Gastroesophageal sphincter (tissue), 3 donors: Measurements from ENCODE around the gene ACTL6A.

Experiments used
- CTCF ChIP-seq, 4 experiments: fragments of 200-600 bp in 2 of 4; fragments of 450-650 bp in 2 of 4; sonication (generic) in 1 of 4; IDR thresholded peaks; one replicate each; pipeline ENCODE4 v1.5.1; 2017 to 2019; ENCODE audit warnings: antibody characterized with exemption in 4 of 4, mild to moderate bottlenecking in 2 of 4, moderate library complexity in 2 of 4
- EP300 ChIP-seq: sonication (generic); formaldehyde crosslinking; IDR thresholded peaks from one replicate; pipeline ENCODE4 v1.6.1; 2017; ENCODE audit warnings: antibody characterized with exemption, mild to moderate bottlenecking
- POLR2A ChIP-seq, 2 donors: fragments of 450-650 bp; IDR thresholded peaks; one replicate each; pipeline ENCODE4 v1.6.1; 2017; ENCODE audit warnings: antibody characterized with exemption in 2 of 2, mild to moderate bottlenecking in 2 of 2, moderate library complexity in 1 of 2

DNA sequence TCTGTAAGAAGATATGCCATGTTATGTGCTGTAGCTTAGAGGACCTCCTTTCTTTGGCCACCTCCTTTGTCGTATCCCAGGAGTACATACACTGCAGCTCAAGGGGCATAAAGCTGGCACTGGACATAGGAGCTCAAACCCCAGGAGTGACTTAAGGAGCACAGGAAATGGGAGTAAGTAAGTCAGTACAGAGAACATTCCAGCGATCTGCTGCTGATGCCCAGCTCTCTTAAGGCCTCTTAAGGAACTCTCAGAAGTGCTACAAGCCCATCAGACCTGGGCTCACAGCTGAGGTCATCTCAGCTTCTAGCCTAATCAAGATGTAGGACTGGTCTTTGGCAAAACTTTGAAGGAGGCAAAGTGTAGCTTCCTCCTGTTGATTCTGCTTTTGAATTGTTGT, 21.6 kb upstream of the ACTL6A start:
- TF ChIP-seq CTCF (IDR thresholded peaks at IDR 0.05) (no peak), POLR2A (IDR thresholded peaks at IDR 0.05) (no peak), EP300 (no peak)
